ENCODE measurements around the gene ZFAND6. TPM values are rescaled to one million over a fixed set of nuclear protein-coding genes. Genes with fewer than 3 reads are reported as not detected.

ZFAND6 gene
- total and polyA plus RNA-seq, 8 donors: 71.0 to 137 (median 117) TPM

DNA sequence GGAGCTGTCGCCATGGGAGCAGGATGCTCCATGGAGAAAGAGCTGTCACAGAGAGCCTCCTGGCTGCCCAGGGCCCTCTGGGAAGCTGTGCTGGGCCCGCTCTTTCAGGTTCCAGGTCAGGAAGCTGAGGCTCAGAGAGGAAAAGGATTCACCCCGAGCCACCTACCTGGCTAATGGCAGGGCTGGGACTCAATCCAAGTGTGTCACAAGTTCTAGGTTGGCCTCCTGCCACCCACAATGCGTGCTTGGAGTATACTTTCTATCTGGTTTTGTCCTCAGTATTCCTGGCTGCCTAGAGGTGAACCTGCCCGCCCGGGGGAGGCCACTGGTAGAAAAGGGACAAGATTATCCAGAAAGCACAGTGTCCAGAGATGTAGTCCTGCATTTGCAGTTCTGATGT is 117.0 kb downstream of the ZFAND6 start:
- peaks cover 0 to 5% of the 10 kb centered on the region in 2 donors for H3K4me1 ChIP-seq
- no peak for DNase-seq
- peaks cover 0 to 60% of the 10 kb centered on the region in 2 donors for H3K36me3 ChIP-seq
- no peaks in the 10 kb centered on the region for H3K27me3 ChIP-seq
- no peak overlapping the region for H3K4me3 ChIP-seq
- no peak overlapping the region for H3K27ac ChIP-seq
- no peak for TF ChIP-seq CTCF (IDR thresholded peaks at IDR 0.05)
- no peak for ATAC-seq
- intact Hi-C loops (cut with DNase I): no loop called here
- no peaks in the 10 kb centered on the region for H3K9me3 ChIP-seq

- no peak overlapping the region for H3K4me3 ChIP-seq
- intact Hi-C loops (cut with DNase I): no loop called here
- peaks cover 0 to 68% of the 10 kb centered on the region in 2 donors for H3K36me3 ChIP-seq
- peaks cover 0 to 5% of the 10 kb centered on the region in 2 donors for H3K4me1 ChIP-seq
- ATAC-seq: no peak
- H3K27me3 ChIP-seq: no peaks in the 10 kb centered on the region
- no peaks in the 10 kb centered on the region for H3K9me3 ChIP-seq
- DNase-seq: no peak
- no peak for TF ChIP-seq CTCF (IDR thresholded peaks at IDR 0.05)
- H3K27ac ChIP-seq: no peak overlapping the region
Observed at GRCh38 chr15:80177156-80177555, 117.7 kb downstream of the ZFAND6 start.

DNA sequence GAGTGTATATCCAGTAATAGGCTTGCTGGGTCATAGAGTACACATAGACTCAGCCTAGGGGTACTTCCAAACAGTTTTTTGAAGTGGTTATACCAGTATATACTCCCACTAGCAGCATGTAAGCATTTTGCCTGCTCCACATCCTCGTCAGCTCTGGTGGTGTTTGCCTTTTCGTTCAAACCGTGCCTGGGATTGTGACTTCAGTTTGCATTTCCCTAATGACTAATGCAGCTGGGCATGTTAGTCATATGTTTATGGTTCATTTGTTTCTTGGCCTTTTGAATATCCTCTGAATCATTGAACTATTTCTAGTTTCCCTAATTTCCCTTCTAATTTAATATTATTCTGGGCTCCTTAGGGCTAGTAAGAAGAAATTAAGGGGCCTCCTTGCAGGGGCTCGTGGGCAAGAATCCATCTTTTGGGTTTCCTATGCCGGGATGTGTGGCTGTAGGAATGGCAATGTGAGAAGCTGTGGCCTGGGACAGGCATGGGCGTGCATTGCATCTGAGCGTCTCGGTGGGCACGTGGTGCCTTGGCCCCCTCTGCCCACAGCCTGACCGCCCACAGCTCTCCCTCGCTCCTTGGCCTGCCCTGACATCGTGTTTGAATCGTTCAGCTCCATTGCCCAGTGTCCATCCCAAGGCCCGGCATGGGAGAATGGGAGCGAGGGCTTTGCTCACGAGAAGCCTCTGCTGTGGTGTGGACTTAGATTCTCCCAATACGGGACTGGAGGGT is 119.7 kb downstream of the ZFAND6 start:
- Histone ChIP-seq H3K9me3 (no peaks in the 10 kb centered on the region), H3K27me3 (no peaks in the 10 kb centered on the region), H3K4me1 (no peaks in the 10 kb centered on the region), H3K27ac (peak overlapping the region in 1 of 2 donors; percentile 13), H3K4me3 (no peak overlapping the region), H3K36me3 (peaks cover 0 to 77% of the 10 kb centered on the region in 2 donors)
- no peak for TF ChIP-seq CTCF (IDR thresholded peaks at IDR 0.05)
- intact Hi-C loops (cut with DNase I): no loop called here
- DNase-seq (no peak), ATAC-seq (peak; percentile 50)

- no peak for TF ChIP-seq CTCF (IDR thresholded peaks at IDR 0.05)
- ATAC-seq (no peak), DNase-seq (no peak)
- intact Hi-C loops (cut with DNase I): no loop called here
- Histone ChIP-seq H3K27me3 (no peaks in the 10 kb centered on the region), H3K36me3 (peaks cover 0 to 77% of the 10 kb centered on the region in 2 donors), H3K4me3 (no peak overlapping the region), H3K27ac (no peak overlapping the region), H3K4me1 (no peaks in the 10 kb centered on the region), H3K9me3 (no peaks in the 10 kb centered on the region)
Observed at GRCh38 chr15:80179935-80180334, 120.5 kb downstream of the ZFAND6 start.

GRCh38 chr15:80180468-80180867 is 121.0 kb downstream of the ZFAND6 start:
- no peak for TF ChIP-seq CTCF (IDR thresholded peaks at IDR 0.05)
- intact Hi-C loops (cut with DNase I): no loop called here
- no peak overlapping the region for H3K27ac ChIP-seq
- peaks cover 0 to 77% of the 10 kb centered on the region in 2 donors for H3K36me3 ChIP-seq
- H3K4me3 ChIP-seq: no peak overlapping the region
- H3K4me1 ChIP-seq: no peaks in the 10 kb centered on the region
- no peaks in the 10 kb centered on the region for H3K9me3 ChIP-seq
- no peak for DNase-seq
- ATAC-seq: no peak
- no peaks in the 10 kb centered on the region for H3K27me3 ChIP-seq

Measured in left lung (tissue), 10 donors.